CD14-positive monocyte (primary cell): ENCODE results near the gene DLK1. TPM values are rescaled to one million over a fixed set of nuclear protein-coding genes. Genes with fewer than 3 reads are reported as not detected.

Source experiments
- DNase-seq, 3 donors: peaks; one replicate each; pipeline ENCODE4 v3.0.0-alpha.2; 2011 to 2022
- H2AFZ ChIP-seq: 2 replicates; pipeline ENCODE4 v1.6.0; 2012; ENCODE audit warnings: mild to moderate bottlenecking, low read depth, low read length, inconsistent platforms; ENCODE audit not compliant: insufficient read depth, poor library complexity, severe bottlenecking
- H3K27ac ChIP-seq, 2 donors: 1 replicate in 1 of 2; 2 replicates in 1 of 2; pipeline ENCODE4 v1.5.1; 2012 to 2013; ENCODE audit warnings: low read length in 2 of 2, control low read depth in 1 of 2, inconsistent platforms in 1 of 2, low read depth in 1 of 2, mild to moderate bottlenecking in 1 of 2
- H3K27me3 ChIP-seq, 2 donors: one replicate each; pipeline versions ENCODE4 v1.6.0 to v1.6.1; 2011 to 2013; ENCODE audit warnings: low read length in 2 of 2; ENCODE audit not compliant: control insufficient read depth in 2 of 2, insufficient read depth in 2 of 2
- H3K36me3 ChIP-seq, 2 donors: replicated peaks in 1 of 2; 1 replicate in 1 of 2; 2 replicates in 1 of 2; pipeline versions ENCODE4 v1.5.1 to v1.6.1; 2012 to 2013; ENCODE audit warnings: low read length in 2 of 2, control low read depth in 1 of 2, inconsistent platforms in 1 of 2, mild to moderate bottlenecking in 1 of 2; ENCODE audit not compliant: insufficient read depth in 2 of 2, control insufficient read depth in 1 of 2
- H3K4me1 ChIP-seq, 2 donors: 1 replicate in 1 of 2; 2 replicates in 1 of 2; pipeline versions ENCODE4 v1.5.1 to v1.6.1; 2012 to 2013; ENCODE audit warnings: low read length in 2 of 2, control low read depth in 1 of 2, inconsistent platforms in 1 of 2, mild to moderate bottlenecking in 1 of 2, moderate library complexity in 1 of 2; ENCODE audit not compliant: insufficient read depth in 2 of 2, control insufficient read depth in 1 of 2
- H3K4me2 ChIP-seq: replicated peaks from 2 replicates; pipeline ENCODE3; 2012; ENCODE audit warnings: low read length, moderate library complexity, mild to moderate bottlenecking; ENCODE audit not compliant: poor library complexity, severe bottlenecking; ENCODE audit errors: extremely low read depth
- H3K4me3 ChIP-seq, 3 experiments: fragments of 200-600 bp in 1 of 3; sonication (generic) in 1 of 3; replicated peaks in 1 of 3; 1 replicate in 2 of 3; 2 replicates in 1 of 3; pipeline ENCODE4 v1.5.1; 2011 to 2013; ENCODE audit warnings: low read length in 3 of 3, mild to moderate bottlenecking in 3 of 3, control low read depth in 2 of 3, low read depth in 2 of 3, inconsistent platforms in 1 of 3, moderate library complexity in 1 of 3
- H3K79me2 ChIP-seq: 2 replicates; pipeline ENCODE4 v1.6.0; 2012; ENCODE audit warnings: mild to moderate bottlenecking, control low read depth, inconsistent platforms, low read length, moderate library complexity; ENCODE audit not compliant: insufficient read depth
- H3K9ac ChIP-seq: 2 replicates; pipeline ENCODE4 v1.6.0; 2017; ENCODE audit warnings: low read length, mild to moderate bottlenecking; ENCODE audit not compliant: insufficient read depth, poor library complexity, severe bottlenecking
- H3K9me3 ChIP-seq, 2 donors: replicated peaks in 1 of 2; 1 replicate in 1 of 2; 2 replicates in 1 of 2; pipeline versions ENCODE4 v1.5.1 to v1.6.1; 2012 to 2013; ENCODE audit warnings: low read length in 2 of 2, control low read depth in 1 of 2; ENCODE audit not compliant: control insufficient read depth in 1 of 2, insufficient read depth in 1 of 2
- H4K20me1 ChIP-seq: 2 replicates; pipeline ENCODE4 v1.6.0; 2012; ENCODE audit warnings: mild to moderate bottlenecking, low read length, control low read depth, moderate library complexity; ENCODE audit not compliant: insufficient read depth
- H3K27ac Mint-ChIP-seq, 7 donors: one replicate each; pipeline ENCODE4 v1.8.0; 2020; ENCODE audit warnings: mild to moderate bottlenecking in 7 of 7, mixed read lengths in 7 of 7, moderate library complexity in 6 of 7, inconsistent platforms in 2 of 7
- H3K27me3 Mint-ChIP-seq, 3 donors: one replicate each; pipeline ENCODE4 v1.8.0; 2021 to 2022; ENCODE audit warnings: low read depth in 3 of 3, mild to moderate bottlenecking in 3 of 3, mixed read lengths in 3 of 3, moderate library complexity in 3 of 3, inconsistent platforms in 1 of 3
- H3K36me3 Mint-ChIP-seq, 2 donors: one replicate each; pipeline ENCODE4 v1.8.0; 2020; ENCODE audit warnings: mixed read lengths in 2 of 2, inconsistent platforms in 1 of 2, mild to moderate bottlenecking in 1 of 2
- H3K4me1 Mint-ChIP-seq: one replicate; pipeline ENCODE4 v1.8.0; 2020; ENCODE audit warnings: mild to moderate bottlenecking, mixed read lengths
- H3K4me3 Mint-ChIP-seq, 2 donors: one replicate each; pipeline ENCODE4 v1.8.0; 2020; ENCODE audit warnings: mild to moderate bottlenecking in 2 of 2, mixed read lengths in 2 of 2, moderate library complexity in 1 of 2
- H3K9me3 Mint-ChIP-seq, 7 donors: one replicate each; pipeline ENCODE4 v1.8.0; 2020 to 2022; ENCODE audit warnings: mixed read lengths in 7 of 7, mild to moderate bottlenecking in 6 of 7, moderate library complexity in 6 of 7, inconsistent platforms in 2 of 7
- CTCF ChIP-seq: fragments of 200-600 bp; IDR thresholded peaks from one replicate; pipeline ENCODE4 v1.8.0; 2022; ENCODE audit warnings: antibody characterized with exemption, mild to moderate bottlenecking
- WGBS: methylation state at CpG from one replicate; pipeline ENCODE4 v1.1.5; 2013; ENCODE audit warnings: missing lambda C conversion rate; ENCODE audit not compliant: insufficient coverage; 5-methylcytosine and 5-hydroxymethylcytosine counted together
- intact Hi-C, 2 donors: fragments of 100-400 bp; cut with micrococcal nuclease; formaldehyde crosslinking; loops; one replicate each; pipeline versions ENCODE4 v1.15.0 to v1.15.1; 2023
- polyA plus RNA-seq, 3 donors: library from polyadenylated mRNA; depleted of rRNA in 1 of 3; unstranded in 2 of 3; stranded (reverse) in 1 of 3; fragments of 300-500 nt in 2 of 3; fragments of >200 nt in 1 of 3; fragmentation: Illumina TruSeq in 2 of 3; gene quantifications; 1 replicate in 2 of 3; 2 replicates in 1 of 3; pipeline ENCODE4 v1.2.3, GENCODE V29; 2012 to 2021

DLK1 gene
- polyA plus RNA-seq, 3 donors = 0.04 TPM; not detected in 2

- Mint-ChIP-seq H3K4me3 (no peak overlapping the region), H3K36me3 (no peaks in the 10 kb centered on the region), H3K4me1 (no peaks in the 10 kb centered on the region), H3K27ac (no peak overlapping the region), H3K27me3 (peaks cover 0 to 10% (median 0%) of the 10 kb centered on the region in 3 donors), H3K9me3 (peaks cover 0 to 9% (median 5%) of the 10 kb centered on the region in 7 donors)
- Histone ChIP-seq H3K9me3 (peaks cover 0 to 8% of the 10 kb centered on the region in 2 donors), H3K36me3 (no peaks in the 10 kb centered on the region), H3K27me3 (no peaks in the 10 kb centered on the region), H2AFZ (no peak overlapping the region), H4K20me1 (no peaks in the 10 kb centered on the region), H3K4me3 (no peak overlapping the region), H3K9ac (no peak overlapping the region), H3K4me1 (no peaks in the 10 kb centered on the region), H3K4me2 (no peak overlapping the region), H3K27ac (no peak overlapping the region), H3K79me2 (no peaks in the 10 kb centered on the region)
- no peak for TF ChIP-seq CTCF
- 90% methylated on average over 17 of the region's 20 CpGs for WGBS
- intact Hi-C loops = no loop called here
- DNase-seq = no peak
These were observed 49.3 kb downstream of the DLK1 start for GRCh38 chr14:100775831-100776591.

GRCh38 chr14:100776681-100777365, 50.1 kb downstream of the DLK1 start:
- H2AFZ ChIP-seq = no peak overlapping the region
- H4K20me1 ChIP-seq = no peaks in the 10 kb centered on the region
- Mint-ChIP-seq H3K36me3 (no peaks in the 10 kb centered on the region), H3K27ac (no peak overlapping the region), H3K4me3 (no peak overlapping the region), H3K27me3 (peaks cover 0 to 7% (median 0%) of the 10 kb centered on the region in 3 donors), H3K4me1 (no peaks in the 10 kb centered on the region), H3K9me3 (peaks cover 0 to 2% (median 0%) of the 10 kb centered on the region in 7 donors)
- H3K4me1 ChIP-seq = no peaks in the 10 kb centered on the region
- H3K4me2 ChIP-seq = no peak overlapping the region
- no peak overlapping the region for H3K27ac ChIP-seq
- H3K36me3 ChIP-seq = no peaks in the 10 kb centered on the region
- H3K9ac ChIP-seq = no peak overlapping the region
- H3K4me3 ChIP-seq = no peak overlapping the region
- DNase-seq = no peak
- peaks cover 0 to 3% of the 10 kb centered on the region in 2 donors for H3K9me3 ChIP-seq
- intact Hi-C loops = no loop called here
- 94% methylated on average over 8 of the region's 14 CpGs for WGBS
- H3K27me3 ChIP-seq = no peaks in the 10 kb centered on the region
- H3K79me2 ChIP-seq = no peaks in the 10 kb centered on the region
- no peak for TF ChIP-seq CTCF
